ENCODE data around the gene PDHX.
A peak's percentile ranks its signal among the peaks of the same experiment; 100 is the strongest.
"Not testable (repeated sequence)": the region's sequence is repeated elsewhere in the genome, so short reads cannot be mapped to it uniquely, and the experiment has no call there.

Gene PDHX

DNA sequence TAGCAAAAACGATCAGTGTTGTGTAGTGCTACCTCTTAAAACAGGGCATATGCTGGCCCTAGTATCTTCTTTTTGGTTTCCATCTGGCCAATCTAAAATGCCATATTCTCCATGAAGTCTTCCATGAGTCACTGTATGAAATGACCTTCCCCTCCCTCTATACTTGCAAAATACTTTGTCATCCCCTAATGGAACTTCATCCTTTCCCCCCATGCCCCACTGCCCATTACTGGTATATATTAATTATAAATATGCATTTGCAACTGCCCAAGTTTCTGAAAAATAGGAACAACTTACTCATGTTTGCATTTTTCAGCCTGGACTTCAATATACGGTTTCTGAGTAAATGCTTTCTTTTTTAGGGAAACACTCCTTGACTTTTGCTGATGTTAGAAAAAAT lies 4.7 kb upstream of the PDHX start:
- no peak for DNase-seq

DNA sequence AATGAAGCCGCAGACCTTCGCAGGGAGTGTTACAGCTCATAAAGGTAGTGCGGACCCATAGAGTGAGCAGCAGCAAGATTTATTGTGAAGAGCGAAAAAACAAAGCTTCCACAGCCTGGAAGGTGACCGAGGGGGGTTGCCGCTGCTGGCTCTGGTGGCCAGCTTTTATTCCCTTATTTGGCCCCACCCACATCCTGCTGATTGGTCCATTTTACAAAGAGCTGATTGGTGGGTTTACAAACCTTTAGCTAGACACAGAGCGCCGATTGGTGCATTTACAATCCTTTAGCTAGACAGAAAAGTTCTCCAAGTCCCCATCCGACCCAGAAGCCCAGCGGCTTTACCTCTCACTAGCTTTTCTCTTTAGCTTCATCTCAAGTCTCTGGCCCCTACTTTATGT lies 2.9 kb upstream of the PDHX start:
- not testable (repeated sequence) for DNase-seq

DNA sequence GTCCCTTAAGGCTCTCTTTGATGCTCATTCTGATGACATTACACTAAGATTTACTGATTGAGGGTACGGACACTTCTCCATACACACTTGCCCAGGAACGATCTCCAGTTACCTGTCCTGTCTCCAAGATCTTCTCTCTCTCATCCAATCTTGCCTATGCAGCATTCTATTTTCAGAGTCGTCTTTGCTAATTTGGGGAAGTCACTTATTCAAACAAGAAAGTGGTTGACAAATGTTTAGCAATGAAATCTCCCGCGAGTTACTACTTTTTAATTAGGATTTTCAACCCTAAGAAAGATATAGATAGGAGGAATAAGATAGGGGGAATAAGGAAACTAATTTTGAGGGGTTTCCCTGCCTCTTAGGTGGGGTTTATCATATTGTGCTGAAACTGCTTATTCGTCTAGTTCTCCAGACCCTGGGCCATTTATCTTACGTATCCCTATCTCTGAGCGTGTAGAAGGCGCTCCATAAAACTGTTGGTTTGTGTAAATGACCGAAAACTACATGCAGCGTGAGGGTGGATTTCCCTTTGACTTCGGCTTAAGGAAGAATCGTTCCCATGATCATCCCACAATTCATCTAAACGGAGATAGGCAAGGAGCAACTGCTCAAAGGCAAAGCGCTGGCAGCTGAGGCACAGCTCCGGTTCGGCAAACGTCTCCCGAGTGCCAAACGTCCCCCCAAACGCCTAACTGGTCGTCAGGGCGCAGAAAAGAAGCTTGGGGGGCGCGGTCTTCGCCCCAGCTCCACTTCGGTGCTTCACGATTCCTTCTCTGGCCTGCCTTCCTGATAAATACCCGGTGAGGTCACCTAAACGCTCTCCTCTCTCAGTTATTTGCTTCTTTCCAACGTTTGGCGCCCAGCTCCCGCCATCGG lies 1.0 kb upstream of the PDHX start:
- peak; percentile 42 for DNase-seq

DNA sequence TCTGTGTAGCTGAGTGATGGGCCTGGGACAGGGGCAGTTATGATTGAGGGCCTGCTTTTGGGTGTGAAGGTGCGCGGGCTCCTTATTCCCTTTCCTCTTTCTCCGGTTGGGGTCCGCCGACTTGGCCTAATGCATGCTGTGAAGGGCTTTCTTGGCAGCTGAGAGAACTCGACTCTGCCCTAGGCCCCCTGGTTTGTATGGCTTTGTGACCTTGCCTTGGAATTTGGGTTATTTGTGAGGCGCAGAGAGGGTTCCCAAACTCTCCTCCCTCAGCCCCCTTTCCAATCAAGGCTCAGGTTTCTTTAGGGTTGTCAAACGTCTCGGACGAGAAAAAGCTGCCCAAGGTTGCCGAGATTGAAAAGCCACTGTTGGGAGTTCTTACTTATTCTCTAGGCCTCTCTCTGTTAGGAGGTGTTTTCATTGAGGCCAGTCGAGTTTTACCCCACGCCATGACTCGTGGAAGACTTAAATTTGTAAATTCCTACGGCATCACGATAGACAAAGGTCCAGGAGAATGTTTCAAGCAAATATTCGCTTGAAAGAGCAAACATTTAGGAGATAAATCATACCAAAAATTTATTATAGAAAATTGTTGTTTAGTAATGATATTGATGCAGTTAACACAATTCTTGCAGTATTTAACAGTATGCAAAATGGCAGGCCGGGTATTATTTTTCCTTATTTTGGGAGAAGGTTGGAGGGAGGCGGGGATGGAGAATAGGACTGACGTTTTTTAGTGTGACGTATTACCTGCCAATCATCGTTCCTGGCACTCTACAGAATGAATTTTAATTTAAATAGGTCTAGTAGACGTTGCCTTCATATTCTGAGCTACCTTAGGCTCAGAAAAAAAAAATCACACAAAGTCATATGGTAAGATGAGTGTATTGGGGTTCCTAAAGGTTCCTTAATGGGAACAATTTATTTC lies 689 bp downstream of the PDHX start:
- DNase-seq: no peak

DNA sequence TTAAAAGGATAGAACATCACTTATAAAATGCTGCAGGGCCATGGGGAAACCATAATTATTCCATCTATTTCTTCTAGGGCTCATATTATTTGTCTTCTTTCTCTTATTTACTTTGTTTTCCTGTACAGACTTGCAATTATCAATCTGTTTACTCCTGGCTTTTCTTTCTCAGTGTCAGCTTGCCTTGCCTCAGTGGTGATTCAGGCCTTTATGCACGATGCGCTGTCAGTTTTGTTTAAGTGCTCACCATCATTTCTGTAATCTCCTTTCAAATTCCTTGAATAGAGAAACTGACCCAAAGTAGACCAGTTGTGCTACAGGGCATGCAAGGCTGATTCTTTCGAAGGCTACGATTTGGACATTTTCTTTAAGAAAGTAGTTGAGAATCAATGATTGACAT lies 4.7 kb downstream of the PDHX start:
- no peak for DNase-seq

DNA sequence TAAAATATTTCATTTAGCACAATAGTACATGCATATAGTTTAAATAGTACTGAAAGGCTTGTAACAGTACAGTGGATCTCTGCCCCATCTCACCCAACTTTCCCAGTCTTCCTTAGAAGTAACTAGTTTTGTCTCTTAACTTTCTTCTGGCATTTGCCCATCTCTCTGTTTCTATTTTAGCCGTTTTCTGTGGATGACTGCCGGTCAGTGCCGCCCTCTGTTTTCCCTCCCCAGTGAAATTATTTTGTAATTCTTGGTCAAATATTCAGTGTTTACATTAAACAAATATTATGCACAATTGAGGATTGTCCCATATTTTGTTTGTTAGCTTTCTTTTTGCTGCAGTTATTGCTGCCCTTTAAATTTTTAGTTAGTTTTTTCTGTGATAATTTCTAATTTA lies 8.3 kb downstream of the PDHX start:
- DNase-seq: no peak

DNA sequence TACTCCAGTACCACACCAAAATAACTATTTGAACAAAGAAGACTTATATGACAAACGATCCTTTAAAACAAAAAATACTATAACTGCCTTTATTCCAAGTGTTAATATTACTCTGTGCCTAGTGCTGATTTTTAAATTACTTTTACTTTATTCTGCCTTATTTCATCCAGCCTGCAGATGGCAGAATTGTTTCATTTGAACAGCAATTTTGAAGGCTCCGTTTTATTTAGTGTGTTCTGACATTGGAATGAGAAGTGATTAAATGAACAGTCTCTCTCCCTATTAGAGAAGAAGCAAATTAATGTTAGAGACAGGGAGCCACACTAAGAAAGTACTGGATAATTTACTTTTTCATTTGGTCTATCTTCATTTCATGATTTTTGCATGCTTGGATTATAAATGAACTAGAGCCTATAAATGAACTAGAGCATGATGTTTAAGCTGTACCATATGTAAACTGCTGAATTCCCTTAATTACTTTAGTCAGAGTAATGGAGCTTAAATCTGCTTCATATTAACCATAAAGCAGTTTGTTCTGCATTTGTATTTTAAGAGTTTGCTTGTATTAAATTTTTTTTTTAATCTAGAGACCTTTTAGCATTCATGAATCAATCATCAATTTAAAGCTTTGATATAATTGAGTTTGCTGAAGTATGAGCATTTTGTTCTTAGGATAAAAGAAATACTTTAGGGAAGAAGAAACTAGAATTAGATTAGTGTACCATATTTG lies 9.8 kb downstream of the PDHX start:
- DNase-seq: no peak

DNA sequence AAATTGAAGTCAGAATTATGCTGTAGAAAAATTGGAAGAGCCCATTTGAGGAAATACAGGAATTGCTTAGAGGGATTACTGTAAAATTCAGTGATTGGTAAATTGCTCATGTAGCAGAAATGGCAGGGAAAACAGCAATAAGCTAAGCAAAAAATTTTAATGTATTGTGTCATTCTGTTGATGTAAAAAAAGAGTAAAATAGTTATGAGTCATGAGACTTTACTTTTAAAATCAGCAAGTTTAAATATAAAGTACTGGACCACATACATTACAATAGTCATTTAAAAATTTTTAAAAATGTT lies 10.4 kb downstream of the PDHX start:
- DNase-seq: no peak

DNA sequence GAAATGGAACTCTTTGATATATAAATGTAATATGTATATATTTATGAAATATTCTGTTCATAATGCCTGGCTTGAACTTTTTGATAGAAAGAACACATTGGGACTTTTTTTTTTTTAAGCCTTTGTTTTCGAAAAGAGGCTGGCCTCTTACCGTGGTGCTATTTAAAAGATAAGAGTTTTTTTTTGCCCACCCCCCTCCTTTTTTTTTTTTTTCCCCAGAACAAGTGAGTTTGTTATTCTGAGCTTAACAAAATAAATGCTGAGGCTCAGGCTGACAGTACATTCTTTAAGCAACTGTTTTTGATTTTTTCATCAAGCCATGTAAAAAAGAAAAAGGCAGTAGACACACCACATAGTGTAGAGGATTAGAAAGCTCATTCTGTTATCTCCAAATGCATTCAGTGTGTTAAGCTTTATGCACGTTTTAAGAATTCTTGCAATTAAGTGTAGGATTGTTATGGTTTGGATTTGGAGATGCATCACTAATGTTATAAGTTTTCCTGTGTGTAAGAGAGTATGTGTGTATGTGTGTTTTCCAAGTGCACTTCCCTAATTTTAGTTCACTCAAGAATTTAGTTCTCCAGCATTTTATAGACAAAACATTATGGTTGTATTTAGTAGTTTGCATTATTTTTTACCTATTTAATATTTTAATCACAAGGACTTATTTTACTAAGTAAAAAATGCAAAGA lies 12.0 kb downstream of the PDHX start:
- DNase-seq: no peak

DNA sequence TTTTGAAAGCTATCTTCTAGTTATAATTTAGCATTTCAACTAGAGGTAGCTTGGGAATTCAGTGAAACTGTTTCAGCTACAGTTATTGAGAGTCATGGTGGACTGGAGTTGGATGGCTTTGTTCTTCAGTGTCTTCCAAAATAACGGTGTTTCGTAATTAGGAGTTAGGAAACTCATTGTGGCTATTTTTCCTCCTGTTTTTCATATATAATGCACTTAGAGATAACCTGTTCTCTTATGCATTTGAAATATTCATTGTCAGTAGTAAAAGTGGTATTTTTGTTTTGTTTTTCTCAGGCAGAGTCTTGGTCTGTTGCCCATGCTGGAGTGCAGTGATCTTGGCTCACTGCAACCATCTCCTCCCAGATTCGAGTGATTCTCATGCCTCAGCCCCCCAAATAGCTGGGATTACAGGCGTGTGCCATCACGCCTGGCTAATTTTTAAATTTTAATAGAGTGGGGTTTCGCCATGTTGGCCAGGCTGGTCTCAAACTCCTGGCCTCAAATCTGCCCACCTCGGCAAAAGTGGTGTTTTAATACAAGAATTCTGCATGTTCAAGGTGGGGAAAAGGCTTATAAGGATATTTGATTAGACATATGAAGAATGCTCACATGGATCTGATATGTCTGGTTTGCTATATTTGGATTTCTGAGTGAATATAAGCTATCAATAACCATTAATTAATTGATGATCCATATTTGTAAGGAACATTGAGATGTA lies 12.7 kb downstream of the PDHX start:
- DNase-seq: no peak

DNA sequence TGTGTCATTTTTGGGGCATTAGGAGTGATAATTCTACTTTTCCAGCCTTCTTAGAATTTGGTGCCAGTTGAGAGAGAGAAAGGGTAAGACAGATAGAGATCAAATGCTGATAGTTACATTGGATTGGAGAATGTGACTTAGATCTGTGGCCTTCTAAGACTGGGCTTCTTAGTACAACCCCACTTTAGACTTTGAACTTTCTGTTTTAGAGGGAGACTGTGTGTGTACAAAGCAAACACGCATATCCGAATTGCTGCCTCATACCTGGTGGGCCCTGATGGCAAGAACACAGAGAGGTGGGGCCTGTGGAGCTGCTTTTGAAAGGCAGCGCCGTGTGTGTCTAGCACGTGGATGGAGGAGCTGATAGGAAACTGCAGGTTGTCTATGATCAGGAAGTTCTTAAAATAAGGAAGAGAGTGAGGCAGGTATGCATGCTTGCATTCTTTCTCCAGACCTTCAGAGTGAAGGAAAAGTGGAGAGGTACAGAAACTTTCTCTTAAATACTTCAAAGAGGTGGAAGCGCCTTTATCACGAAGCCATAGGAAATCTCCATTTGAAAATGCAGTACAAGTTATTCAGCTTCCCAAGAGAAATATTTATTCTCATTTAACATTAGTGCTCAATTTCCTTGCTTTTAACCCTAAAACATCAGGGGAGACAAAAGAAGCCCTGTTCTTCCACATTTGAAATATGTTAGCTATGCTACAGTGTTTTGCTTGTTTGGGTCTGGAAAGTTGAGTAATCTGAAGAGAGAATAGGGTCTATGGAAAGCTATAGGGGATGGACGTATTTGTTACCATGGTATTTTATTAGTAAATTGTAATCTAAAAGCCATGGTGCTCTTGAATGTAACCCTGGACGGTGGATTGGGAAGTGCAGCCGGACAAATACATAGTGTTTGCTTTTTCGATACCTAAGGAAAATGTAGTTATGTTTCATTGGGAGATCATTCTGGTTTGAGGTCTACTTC lies 13.7 kb downstream of the PDHX start:
- DNase-seq: no peak

DNA sequence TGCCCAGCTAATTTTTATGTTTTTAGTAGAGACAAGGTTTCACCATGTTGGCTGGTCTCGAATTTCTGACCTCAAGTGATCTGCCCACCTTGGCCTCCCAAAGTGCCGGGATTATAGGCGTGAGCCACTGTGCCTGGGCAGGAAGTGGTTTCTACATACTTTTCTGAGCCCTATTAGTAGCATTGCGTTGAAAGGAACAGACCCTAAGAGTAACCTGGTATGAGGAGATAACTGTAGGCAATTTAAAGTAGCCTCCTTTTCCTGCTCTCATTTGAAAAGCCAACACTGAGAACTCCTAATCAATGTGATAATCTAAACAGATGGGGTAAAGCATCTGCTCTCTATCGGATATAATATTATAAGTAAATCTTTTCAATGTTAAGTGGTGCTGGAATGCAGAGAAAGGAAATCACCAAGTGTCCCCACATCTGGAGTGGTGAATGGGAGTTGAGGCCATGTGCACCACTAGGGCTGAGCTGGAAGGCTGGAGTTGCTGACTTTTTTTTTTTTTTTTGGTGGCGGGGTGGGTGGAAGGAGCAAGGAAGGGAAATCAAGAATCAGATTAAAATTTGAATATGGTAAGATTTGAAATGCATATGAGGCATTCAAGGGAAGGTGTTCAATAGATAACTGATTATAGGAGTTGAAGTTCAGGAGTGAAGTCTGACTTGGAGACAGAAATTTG lies 20.7 kb downstream of the PDHX start:
- no peak for DNase-seq

DNA sequence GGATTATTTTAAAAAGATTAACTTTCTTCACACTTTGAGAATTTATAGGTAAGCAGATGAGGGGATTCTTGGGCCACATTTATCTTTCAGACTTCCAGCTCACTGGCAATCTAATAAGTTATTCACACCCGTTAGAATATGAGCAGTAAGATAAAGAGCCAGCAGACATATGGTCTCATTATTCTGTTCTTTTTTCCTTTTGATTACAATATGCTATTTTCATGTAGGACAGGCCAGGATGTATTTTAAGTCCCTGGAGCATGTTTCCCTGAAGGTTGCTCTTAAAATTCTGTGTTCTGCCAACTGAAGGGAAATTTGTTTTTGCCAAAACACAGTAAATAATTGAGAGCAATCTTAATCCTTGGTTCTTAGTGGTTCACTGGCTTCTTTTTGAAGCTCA lies 22.2 kb downstream of the PDHX start:
- DNase-seq: no peak

DNA sequence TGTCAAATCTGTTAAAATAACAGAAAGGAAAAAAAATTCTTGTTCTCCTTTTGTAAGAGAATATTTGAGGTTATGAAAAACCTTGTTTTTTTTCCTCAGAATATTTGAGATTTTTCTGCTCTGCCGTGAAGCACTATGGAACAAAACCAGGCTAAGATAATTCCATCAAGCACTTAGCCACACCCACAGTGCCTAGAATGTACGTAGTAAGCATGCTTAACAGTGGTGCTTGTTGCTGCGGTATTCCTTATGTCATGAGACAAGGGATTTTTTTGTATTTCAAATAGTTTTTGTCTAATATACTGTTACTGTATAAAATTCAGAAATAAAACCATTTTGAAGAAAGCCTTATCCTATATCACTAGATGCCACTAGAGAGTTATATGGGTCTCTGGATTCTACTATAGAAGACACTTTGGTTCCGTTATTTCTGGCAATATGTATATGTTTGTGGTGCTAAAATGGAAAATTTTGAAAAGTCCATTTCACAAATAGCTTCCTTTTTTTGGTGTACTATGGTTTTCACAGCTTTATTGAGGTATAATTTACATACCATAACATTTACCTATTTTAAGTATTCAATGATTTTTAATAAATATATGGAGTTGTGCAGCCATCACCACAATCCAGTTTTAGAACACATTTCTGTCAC lies 23.7 kb downstream of the PDHX start:
- no peak for DNase-seq

DNA sequence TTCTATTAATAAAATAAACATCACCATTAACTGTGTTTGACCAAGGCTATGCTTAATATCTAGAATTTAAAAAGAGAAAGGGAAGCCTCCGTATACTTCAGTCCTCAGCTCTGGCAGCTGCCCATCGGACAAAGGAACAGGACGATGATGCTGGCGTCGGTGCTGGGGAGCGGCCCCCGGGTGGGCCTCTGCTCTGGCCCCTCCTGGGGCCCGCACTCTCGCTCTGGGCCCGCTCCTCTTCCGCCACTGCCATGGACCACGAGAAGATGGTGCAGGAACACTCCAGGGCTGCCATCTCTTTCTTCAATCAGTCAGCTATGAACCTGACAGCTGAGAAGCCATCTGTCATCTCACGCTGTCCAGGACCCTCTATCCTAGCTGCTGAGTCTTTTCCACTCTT lies 25.3 kb downstream of the PDHX start:
- no peak for DNase-seq

DNA sequence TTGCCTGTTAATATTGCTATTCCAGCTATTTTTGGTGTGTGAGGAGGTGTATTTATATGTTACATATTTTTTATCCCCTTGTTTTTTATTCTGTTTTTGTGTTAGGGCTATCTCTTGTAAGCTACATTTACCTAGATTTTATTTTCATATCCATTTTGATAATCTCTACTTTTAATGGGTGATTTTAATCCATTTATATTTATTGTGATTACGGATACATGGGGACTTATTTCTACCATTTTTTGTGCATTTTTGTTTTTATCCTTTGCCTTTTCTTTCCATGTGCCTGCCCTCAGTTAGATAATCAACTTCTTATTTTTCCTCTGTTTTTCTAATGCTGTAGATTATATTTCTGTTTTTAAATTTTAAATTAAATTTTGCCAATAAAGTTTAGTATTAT lies 28.3 kb downstream of the PDHX start:
- DNase-seq: no peak

DNA sequence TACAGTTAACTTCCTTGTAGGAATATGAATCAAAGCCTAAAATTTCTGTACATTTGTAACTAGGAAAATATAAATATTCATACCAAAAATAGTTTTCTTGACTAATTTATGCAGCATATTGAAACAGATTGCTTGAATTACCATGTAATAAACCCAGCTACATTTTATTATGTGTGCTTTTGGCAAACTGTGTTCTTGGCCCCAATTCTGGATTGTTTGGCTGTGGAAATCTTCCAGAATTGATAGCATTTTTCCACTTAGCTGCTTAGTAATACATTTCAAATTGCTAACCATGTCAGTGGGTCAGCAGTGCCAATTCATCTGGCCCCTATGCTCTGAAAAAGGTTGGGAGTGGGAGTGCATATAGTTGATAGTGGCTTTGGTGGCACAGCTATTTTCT lies 32.3 kb downstream of the PDHX start:
- no peak for DNase-seq

DNA sequence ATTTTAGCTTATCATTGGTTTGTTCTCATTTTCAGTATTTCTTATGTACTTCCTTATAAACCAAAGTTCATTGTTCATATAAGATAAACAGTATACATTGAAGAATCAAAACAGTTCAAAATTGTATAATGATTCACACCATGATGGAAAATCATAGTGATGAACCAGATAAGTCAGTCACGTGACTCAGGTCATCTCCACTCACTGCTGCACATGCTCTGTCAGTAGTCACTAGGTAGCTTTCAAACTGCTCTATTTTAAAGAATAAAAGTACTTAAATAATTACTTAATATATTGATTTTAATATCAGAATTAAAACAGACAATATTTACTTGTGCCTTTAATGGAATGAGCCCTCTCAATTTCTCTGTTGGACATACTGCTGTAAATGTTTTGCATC lies 37.5 kb downstream of the PDHX start:
- no peak for DNase-seq

DNA sequence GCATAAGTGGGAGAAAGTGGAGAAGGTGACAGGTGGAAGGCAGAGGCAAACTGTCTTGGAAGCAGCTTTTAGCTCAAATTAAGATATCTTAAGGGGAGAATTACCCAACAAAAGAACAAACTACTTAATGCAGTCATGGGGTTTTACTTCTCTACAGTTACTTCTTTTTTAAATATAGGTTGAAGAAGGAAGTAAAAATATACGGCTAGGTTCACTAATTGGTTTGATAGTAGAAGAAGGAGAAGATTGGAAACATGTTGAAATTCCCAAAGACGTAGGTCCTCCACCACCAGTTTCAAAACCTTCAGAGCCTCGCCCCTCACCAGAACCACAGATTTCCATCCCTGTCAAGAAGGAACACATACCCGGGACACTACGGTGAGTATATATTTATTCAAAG lies 40.8 kb downstream of the PDHX start:
- DNase-seq: no peak

DNA sequence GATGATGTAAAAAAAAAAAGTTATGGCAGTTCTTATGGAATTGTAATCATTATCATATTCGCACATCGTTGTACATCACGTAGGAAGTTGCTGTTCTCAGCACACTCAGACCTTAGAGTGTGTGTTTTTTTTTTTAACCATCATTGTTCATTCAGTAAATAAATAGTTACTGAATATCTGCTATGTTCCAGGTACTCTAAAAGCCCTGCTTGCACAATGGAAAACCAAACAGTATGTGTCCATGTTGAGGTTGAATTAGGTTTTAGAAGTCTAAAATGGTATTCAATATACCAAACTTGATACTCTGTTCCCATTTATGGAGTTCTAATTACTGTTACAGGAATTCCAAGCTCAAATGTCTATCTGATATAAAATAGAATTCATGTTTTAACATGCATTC lies 41.2 kb downstream of the PDHX start:
- DNase-seq: no peak

Measured in NCI-H1092 (cell line).